Skeletal muscle satellite cell (primary cell): ENCODE measurements around the gene DYNC2H1.

Experiments
- H3K27me3 ChIP-seq: 2 replicates; pipeline ENCODE4 v1.7.0; 2013; ENCODE audit warnings: low read length; ENCODE audit not compliant: control insufficient read depth, insufficient read depth
- H3K36me3 ChIP-seq: 2 replicates; pipeline ENCODE4 v1.7.0; 2013; ENCODE audit warnings: mild to moderate bottlenecking, control low read depth, low read length; ENCODE audit not compliant: insufficient read depth
- H3K4me1 ChIP-seq: 2 replicates; pipeline ENCODE4 v1.7.0; 2013; ENCODE audit warnings: low read length; ENCODE audit not compliant: control insufficient read depth, insufficient read depth
- H3K4me2 ChIP-seq: 2 replicates; pipeline ENCODE4 v1.7.0; 2013; ENCODE audit warnings: mild to moderate bottlenecking, low read length
- H3K4me3 ChIP-seq: 2 replicates; pipeline ENCODE4 v1.7.0; 2013; ENCODE audit warnings: low read length
- H3K9ac ChIP-seq: 2 replicates; pipeline ENCODE4 v1.7.0; 2013; ENCODE audit warnings: mild to moderate bottlenecking, low read depth, low read length, moderate library complexity
- H3K9me3 ChIP-seq: replicated peaks from 2 replicates; pipeline ENCODE4 v1.7.0; 2013; ENCODE audit warnings: mild to moderate bottlenecking, control low read depth, low read length

Gene DYNC2H1

DNA sequence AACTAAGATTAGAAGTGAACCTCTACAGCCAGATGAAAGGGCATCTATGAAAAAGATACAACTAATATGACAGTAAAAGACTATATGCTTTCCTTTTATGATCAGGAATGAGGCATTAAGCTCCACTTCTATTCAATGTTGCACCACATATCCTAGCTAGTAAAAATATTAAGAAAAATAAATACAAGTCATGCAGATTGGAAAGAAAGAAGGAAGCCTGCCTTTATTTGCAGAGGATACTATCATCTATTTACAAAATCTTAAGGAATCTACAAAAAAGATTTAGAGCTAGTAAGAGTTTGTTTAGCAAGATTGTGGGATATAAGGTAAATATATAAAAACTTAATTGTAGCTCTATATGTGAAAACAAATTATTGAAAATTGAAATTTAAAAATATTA lies 308.8 kb downstream of the DYNC2H1 start:
- Histone ChIP-seq H3K9ac (no peak overlapping the region), H3K4me3 (no peak overlapping the region), H3K9me3 (no peaks in the 10 kb centered on the region), H3K36me3 (no peaks in the 10 kb centered on the region), H3K4me1 (no peaks in the 10 kb centered on the region), H3K27me3 (no peaks in the 10 kb centered on the region), H3K4me2 (no peak overlapping the region)

DNA sequence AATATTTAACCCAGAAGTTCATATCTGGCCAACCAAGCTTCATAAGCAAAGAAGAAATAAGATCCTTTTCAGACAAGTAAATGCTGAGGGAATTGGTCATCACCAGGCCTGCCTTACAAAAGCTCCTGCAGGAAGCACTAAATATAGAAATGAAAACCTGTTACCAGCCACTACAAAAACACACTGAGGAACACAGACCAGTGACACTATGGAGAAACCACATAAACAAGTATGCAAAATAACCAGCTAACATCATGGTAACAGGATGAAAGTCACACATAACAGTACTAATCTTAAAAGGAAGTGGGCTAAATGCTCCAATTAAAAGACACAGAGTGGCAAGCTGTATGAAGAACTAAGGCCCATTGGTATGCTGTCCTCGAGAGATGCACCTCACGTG lies 311.4 kb downstream of the DYNC2H1 start:
- Histone ChIP-seq H3K9me3 (no peaks in the 10 kb centered on the region), H3K9ac (no peak overlapping the region), H3K4me3 (no peak overlapping the region), H3K27me3 (no peaks in the 10 kb centered on the region), H3K4me1 (no peaks in the 10 kb centered on the region), H3K4me2 (no peak overlapping the region), H3K36me3 (no peaks in the 10 kb centered on the region)

DNA sequence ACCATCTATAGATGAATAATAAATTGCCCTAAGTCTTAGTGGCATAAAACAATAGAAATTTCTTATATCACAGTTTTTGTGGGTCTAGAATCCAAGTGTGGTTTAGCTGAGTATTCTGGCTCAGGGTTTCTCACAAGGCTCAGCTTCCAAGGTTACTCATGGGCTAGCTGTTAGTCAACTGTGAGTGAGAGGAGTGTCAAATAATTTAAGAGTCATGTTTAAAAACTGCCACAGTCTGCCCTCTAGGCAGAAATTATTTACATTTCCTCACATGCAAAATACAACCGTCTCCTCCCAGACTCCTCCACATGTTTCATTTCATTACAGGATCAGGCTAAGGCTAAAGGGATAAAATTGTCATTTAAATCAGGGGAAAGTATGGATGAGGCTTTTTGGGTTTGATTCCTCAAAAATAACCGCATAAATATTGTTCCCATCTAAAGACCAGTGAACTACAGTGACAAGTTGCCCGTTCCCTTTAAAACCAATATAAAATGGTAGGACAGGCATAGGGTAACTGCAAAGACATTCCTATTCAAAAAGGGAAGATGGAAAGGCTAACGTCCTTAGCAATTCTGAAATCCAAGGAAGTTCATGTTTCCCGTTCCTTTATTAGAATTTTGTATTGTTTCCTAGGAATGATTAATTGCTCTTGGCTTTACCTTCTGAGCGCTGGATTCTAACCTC lies 324.3 kb downstream of the DYNC2H1 start:
- peak overlapping the region; percentile 1 for H3K9ac ChIP-seq
- peaks cover 7% of the 10 kb centered on the region for H3K4me1 ChIP-seq
- H3K36me3 ChIP-seq: no peaks in the 10 kb centered on the region
- H3K27me3 ChIP-seq: no peaks in the 10 kb centered on the region
- no peak overlapping the region for H3K4me2 ChIP-seq
- H3K9me3 ChIP-seq: no peaks in the 10 kb centered on the region
- no peak overlapping the region for H3K4me3 ChIP-seq

DNA sequence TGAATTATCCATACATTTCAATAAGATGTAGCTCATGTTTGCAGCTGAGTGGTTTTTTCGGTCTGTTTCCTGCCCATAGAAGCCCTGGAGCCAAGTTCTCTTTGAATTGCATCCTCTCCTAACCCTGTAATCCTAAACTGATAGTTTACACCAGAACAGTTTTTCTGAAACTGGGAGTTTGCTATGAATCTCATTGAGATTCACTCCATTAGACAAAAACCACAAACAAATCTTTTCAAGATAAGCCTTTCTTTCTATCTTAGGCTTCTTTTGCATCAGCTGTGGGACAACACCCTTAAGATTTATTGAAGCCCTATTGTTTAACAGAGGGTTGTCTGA lies 324.8 kb downstream of the DYNC2H1 start:
- Histone ChIP-seq H3K9ac (no peak overlapping the region), H3K36me3 (no peaks in the 10 kb centered on the region), H3K4me1 (peaks cover 7% of the 10 kb centered on the region), H3K4me2 (no peak overlapping the region), H3K9me3 (no peaks in the 10 kb centered on the region), H3K27me3 (no peaks in the 10 kb centered on the region), H3K4me3 (no peak overlapping the region)

DNA sequence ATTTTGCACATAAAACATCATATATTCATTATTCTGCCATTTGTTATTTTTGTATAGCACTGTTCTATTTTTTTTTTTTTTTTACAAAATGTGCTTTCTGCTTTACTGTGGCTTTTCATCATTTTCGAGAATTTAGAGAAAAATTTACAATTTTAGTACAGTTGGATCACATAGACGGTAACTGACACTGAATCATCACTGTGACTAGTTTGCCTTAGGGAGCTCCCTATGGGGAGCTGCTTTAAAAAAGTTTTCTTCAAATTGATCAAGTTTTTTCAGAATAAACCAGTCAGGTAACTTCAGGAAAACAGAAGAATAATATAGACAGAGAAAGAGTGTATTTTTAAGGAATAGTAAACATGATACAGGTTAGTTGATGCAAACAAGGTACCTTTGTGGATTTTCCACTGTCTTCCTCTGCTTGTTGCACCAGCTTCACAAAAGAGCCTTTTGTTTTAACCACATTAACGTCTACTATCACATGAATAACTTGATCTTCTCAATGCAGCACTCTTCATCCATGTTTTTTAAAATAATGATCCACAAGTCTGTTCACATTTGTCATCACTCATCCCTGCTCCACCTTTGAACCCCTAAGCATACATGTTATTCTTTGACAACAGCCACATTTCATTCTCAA lies 327.0 kb downstream of the DYNC2H1 start:
- no peak overlapping the region for H3K4me2 ChIP-seq
- H3K36me3 ChIP-seq: no peaks in the 10 kb centered on the region
- H3K4me1 ChIP-seq: peaks cover 7% of the 10 kb centered on the region
- no peak overlapping the region for H3K4me3 ChIP-seq
- no peaks in the 10 kb centered on the region for H3K27me3 ChIP-seq
- H3K9ac ChIP-seq: no peak overlapping the region
- no peaks in the 10 kb centered on the region for H3K9me3 ChIP-seq

DNA sequence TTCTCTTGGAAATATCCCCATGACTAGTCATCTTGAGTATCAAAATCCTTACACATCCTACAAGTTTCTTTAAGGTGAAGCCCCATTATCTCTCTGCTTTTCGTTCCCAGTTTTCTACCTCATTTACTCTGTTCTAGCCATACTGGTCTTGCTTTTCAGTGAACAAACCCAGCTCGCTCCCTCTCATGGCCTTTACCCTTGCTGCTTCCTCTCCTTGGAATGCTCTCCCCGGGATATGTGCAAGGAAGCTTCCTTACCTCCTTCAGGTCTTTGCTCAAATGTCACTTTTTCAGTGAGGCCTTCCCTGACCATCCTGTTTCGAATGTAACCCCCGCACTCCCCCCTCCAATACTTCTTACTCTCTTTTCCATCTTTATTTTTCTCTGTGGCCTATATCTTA lies 331.8 kb downstream of the DYNC2H1 start:
- Histone ChIP-seq H3K4me1 (no peaks in the 10 kb centered on the region), H3K36me3 (no peaks in the 10 kb centered on the region), H3K9me3 (no peaks in the 10 kb centered on the region), H3K4me3 (no peak overlapping the region), H3K9ac (no peak overlapping the region), H3K27me3 (no peaks in the 10 kb centered on the region), H3K4me2 (no peak overlapping the region)

DNA sequence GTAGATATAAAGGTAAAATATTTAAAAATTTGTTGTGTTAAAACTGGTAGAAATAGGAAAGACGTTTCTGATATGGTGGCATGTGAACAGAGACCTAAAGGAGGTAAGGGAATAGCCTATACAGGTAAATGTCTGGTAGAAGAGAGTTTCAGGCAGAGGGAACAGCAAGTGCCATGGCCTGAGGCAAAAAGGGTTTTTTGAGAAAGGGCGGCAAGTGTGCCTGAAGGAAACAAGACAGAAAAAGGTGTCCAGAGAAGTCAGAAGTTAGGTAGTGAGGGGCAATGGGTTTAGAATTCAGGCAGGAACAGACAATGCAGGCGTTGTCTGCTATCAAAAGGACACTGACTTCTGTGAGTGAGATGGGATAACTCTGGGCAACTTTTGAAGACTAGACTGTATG lies 339.7 kb downstream of the DYNC2H1 start:
- no peaks in the 10 kb centered on the region for H3K4me1 ChIP-seq
- H3K9me3 ChIP-seq: no peaks in the 10 kb centered on the region
- H3K27me3 ChIP-seq: no peaks in the 10 kb centered on the region
- H3K9ac ChIP-seq: no peak overlapping the region
- H3K4me3 ChIP-seq: no peak overlapping the region
- H3K4me2 ChIP-seq: no peak overlapping the region
- no peaks in the 10 kb centered on the region for H3K36me3 ChIP-seq

DNA sequence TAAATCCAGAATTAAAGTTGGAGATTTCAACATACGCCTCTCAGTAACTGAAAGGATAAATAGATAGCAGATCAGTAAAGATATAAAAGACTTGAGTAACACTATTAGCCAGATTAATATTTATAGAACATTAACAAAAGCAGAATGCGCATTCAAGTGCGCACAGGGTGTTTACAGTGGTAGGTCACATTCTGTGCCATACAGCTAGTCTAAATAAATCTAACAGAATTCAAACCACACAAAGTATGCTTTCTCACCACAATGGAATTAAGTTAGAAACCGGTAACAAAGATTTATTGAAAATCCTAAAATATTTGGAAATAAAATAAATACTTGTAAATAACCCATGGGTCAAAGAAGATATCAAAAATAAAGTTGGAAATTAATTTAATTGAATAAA lies 341.0 kb downstream of the DYNC2H1 start:
- H3K27me3 ChIP-seq: no peaks in the 10 kb centered on the region

DNA sequence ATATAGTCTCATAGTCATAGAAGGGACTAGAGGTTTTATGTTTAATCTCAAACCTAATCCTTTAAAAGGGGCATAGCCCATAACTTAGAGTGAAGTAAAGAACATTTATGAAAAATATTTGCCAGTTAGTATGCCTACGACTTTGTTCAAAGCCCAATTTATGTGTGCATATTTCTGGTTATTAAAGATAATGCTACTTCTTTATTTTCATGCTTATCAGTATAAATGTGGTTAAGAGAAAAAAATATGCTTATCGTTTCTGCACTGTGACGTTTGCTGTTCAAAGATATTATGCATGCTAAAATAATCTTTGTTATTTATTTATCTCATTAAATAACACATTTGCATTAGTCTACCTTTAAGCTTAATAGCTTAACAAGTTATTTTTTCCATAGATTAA lies 343.9 kb downstream of the DYNC2H1 start:
- Histone ChIP-seq H3K9me3 (no peaks in the 10 kb centered on the region), H3K27me3 (no peaks in the 10 kb centered on the region), H3K4me2 (no peak overlapping the region), H3K4me3 (no peak overlapping the region), H3K36me3 (no peaks in the 10 kb centered on the region), H3K9ac (no peak overlapping the region), H3K4me1 (no peaks in the 10 kb centered on the region)

More for the DNA sequence above, 341.0 kb downstream of the DYNC2H1 start:
- Histone ChIP-seq H3K4me1 (no peaks in the 10 kb centered on the region), H3K4me3 (no peak overlapping the region), H3K4me2 (no peak overlapping the region), H3K9me3 (no peaks in the 10 kb centered on the region), H3K36me3 (no peaks in the 10 kb centered on the region), H3K9ac (no peak overlapping the region)

DNA sequence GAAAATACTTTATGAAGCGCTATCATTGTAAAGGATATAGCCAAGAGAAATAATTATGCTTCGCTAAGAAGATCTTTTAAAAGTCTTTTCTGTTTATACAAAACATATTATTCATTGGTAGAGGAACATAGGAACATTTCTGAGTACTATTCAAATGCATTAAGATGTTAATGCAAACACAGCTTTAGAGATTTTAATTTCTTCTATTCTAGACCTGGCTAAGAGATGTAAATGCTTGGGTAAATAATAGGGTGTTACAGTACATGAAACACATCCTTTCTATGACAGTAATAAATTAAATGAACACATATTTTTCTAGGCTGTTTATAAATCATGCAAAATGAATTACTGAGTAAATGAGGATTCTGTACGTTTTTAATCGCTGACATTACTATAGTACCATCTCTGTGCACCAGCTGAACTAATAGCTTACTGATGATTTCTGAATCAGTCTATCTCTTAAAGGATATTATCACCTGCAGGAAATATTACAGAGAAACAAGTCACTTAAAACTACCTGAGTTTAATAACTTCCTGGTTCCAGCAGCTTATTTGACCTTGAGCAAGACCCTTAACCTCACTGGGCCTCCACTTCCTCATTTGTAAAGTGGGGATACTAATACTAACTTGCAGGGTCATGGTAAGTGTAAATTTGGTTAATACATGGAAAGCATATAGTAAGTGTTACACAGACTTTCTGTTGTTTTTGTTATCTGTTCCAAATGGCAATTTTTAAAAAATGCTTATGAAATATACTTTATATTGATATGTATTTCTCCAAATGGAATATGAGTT lies 344.9 kb downstream of the DYNC2H1 start:
- H3K4me3 ChIP-seq: no peak overlapping the region
- no peaks in the 10 kb centered on the region for H3K9me3 ChIP-seq
- no peaks in the 10 kb centered on the region for H3K36me3 ChIP-seq
- H3K4me1 ChIP-seq: no peaks in the 10 kb centered on the region
- H3K9ac ChIP-seq: no peak overlapping the region
- no peaks in the 10 kb centered on the region for H3K27me3 ChIP-seq
- no peak overlapping the region for H3K4me2 ChIP-seq

DNA sequence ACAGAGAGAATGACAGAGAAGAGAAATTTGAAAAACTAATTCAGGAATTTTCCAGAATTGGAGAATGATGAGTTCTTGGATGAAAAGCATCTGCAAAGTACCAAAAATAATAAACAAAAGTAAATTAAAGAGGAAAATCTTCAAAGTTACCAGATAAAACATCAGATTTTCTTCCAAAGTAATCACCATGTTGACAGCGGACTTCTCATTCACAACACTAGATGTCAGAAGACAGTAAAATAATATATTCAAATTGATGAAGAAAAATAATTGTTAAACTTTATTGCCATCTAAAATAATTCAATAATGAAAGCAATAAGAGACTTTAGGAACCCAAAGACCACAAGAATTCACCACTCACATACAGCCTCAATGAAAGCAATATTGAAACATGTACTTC lies 355.2 kb downstream of the DYNC2H1 start:
- H3K9me3 ChIP-seq: no peaks in the 10 kb centered on the region
- H3K36me3 ChIP-seq: no peaks in the 10 kb centered on the region
- H3K4me1 ChIP-seq: peaks cover 4% of the 10 kb centered on the region
- no peak overlapping the region for H3K9ac ChIP-seq
- H3K27me3 ChIP-seq: no peaks in the 10 kb centered on the region
- H3K4me3 ChIP-seq: no peak overlapping the region
- no peak overlapping the region for H3K4me2 ChIP-seq
